Spleen (tissue), 7 donors: Measurements from ENCODE around the gene TRMT13.

Experiments
- POLR2A ChIP-seq, 3 donors: fragments of 450-650 bp; IDR thresholded peaks; one replicate each; pipeline ENCODE4 v1.5.1; 2017; ENCODE audit warnings: antibody characterized with exemption in 3 of 3, mild to moderate bottlenecking in 1 of 3
- TF ChIP-seq, protein P1 (sequence below), 11 experiments: fragments of 200-600 bp in 7 of 11; fragments of 450-650 bp in 4 of 11; sonication (generic) in 4 of 11; IDR thresholded peaks in 8 of 11; conservative IDR thresholded peaks in 3 of 11; 1 replicate in 7 of 11; 2 replicates in 4 of 11; pipeline versions ENCODE4 v1.4.0 to v1.8.0; 2016 to 2021; ENCODE audit warnings: antibody characterized with exemption in 11 of 11, inconsistent platforms in 4 of 11, mild to moderate bottlenecking in 1 of 11
- donor health status: DM: no; HTN: no; CAD: no; lungs with moderate emphysema.
- donor health status: DM: no; HTN: no; CAD: no.
- donor health status: DM: no; HTN: no; CAD: no.

DNA sequence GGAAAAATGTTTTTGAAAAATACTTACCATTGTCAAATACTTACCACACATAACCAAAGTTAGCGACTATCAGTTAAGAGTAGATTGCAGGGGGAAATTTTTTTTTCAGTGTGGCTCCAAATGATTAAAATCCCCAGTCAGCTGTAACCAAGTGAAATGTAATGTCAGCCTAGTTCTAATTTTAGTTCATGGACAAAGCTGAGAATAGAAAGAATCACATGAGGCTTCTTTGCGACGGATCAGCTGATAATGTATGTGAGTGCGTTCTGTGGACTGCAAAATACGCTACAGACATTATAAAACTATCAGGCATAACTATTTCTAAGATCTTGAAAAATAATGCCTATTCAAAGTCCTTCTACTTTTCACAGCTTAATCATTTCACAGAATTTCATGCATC is 45.1 kb downstream of the TRMT13 start, which contains the start of gene LRRC39:
- no peak for TF ChIP-seq POLR2A (IDR thresholded peaks at IDR 0.05)
- TF ChIP-seq, protein P1, sequence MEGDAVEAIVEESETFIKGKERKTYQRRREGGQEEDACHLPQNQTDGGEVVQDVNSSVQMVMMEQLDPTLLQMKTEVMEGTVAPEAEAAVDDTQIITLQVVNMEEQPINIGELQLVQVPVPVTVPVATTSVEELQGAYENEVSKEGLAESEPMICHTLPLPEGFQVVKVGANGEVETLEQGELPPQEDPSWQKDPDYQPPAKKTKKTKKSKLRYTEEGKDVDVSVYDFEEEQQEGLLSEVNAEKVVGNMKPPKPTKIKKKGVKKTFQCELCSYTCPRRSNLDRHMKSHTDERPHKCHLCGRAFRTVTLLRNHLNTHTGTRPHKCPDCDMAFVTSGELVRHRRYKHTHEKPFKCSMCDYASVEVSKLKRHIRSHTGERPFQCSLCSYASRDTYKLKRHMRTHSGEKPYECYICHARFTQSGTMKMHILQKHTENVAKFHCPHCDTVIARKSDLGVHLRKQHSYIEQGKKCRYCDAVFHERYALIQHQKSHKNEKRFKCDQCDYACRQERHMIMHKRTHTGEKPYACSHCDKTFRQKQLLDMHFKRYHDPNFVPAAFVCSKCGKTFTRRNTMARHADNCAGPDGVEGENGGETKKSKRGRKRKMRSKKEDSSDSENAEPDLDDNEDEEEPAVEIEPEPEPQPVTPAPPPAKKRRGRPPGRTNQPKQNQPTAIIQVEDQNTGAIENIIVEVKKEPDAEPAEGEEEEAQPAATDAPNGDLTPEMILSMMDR (IDR thresholded peaks at IDR 0.05 in 8 of 11, conservative IDR thresholded peaks at IDR 0.05 in 3 of 11) = no peak
